Vagina (tissue), 2 donors: ENCODE measurements around the gene UNC80. TPM values are rescaled to one million over a fixed set of nuclear protein-coding genes. Genes with fewer than 3 reads are reported as not detected.
"Not testable (repeated sequence)": the region's sequence is repeated elsewhere in the genome, so short reads cannot be mapped to it uniquely, and the experiment has no call there.

Experiments used
- DNase-seq, 2 donors: peaks; one replicate each; pipeline ENCODE4 v3.0.0-alpha.2; 2017; ENCODE audit errors: extremely low spot score in 2 of 2
- H3K27ac ChIP-seq: fragments of 200-600 bp; sonication (generic); one replicate; pipeline ENCODE4 v1.5.1; 2019
- H3K27me3 ChIP-seq: fragments of 200-600 bp; sonication (generic); one replicate; pipeline ENCODE4 v1.5.1; 2019
- H3K36me3 ChIP-seq, 2 donors: fragments of 200-600 bp; sonication (generic); one replicate each; pipeline ENCODE4 v1.5.1; 2017 to 2019
- H3K4me1 ChIP-seq: fragments of 200-600 bp; sonication (generic); one replicate; pipeline ENCODE4 v1.5.1; 2019
- H3K4me3 ChIP-seq, 2 donors: fragments of 200-600 bp; sonication (generic); 1 replicate in 1 of 2; 2 replicates in 1 of 2; pipeline ENCODE4 v1.5.1; 2016 to 2019
- H3K9me3 ChIP-seq: fragments of 200-600 bp; sonication (generic); one replicate; pipeline ENCODE4 v1.5.1; 2019
- CTCF ChIP-seq, 3 experiments: fragments of 450-650 bp in 2 of 3; fragments of 200-600 bp in 1 of 3; sonication (generic) in 1 of 3; IDR thresholded peaks; one replicate each; pipeline ENCODE4 v1.5.1; 2017 to 2019; ENCODE audit warnings: antibody characterized with exemption in 3 of 3, mild to moderate bottlenecking in 2 of 3, moderate library complexity in 2 of 3
- POLR2A ChIP-seq, 2 donors: fragments of 450-650 bp; IDR thresholded peaks; one replicate each; pipeline ENCODE4 v1.6.1; 2017; ENCODE audit warnings: antibody characterized with exemption in 2 of 2, mild to moderate bottlenecking in 2 of 2, moderate library complexity in 2 of 2
- POLR2AphosphoS5 ChIP-seq, 2 donors: sonication (generic); formaldehyde crosslinking; IDR thresholded peaks; one replicate each; pipeline ENCODE4 v1.9.0; 2017; ENCODE audit warnings: antibody characterized with exemption in 2 of 2, mild to moderate bottlenecking in 2 of 2, low read depth in 1 of 2; ENCODE audit not compliant: insufficient read depth in 1 of 2
- intact Hi-C: fragments of 100-400 bp; cut with DNase I; formaldehyde crosslinking; loops from one replicate; pipeline ENCODE4 v1.15.1; 2023
- total RNA-seq: library from RNA; depleted of rRNA; stranded (reverse); fragments of >200 nt; gene quantifications from one replicate; pipeline ENCODE4 v1.2.3, GENCODE V29; 2016

The UNC80 gene
- total RNA-seq, 1 donor from 2014 or later, result 0.25 TPM

GRCh38 chr2:209773377-209773776 is 1.7 kb downstream of the UNC80 start:
- no peak for DNase-seq
- H3K4me1 ChIP-seq, result no peaks in the 10 kb centered on the region
- intact Hi-C loops, result no loop called here
- no peak overlapping the region for H3K27ac ChIP-seq
- H3K36me3 ChIP-seq, result no peaks in the 10 kb centered on the region
- H3K9me3 ChIP-seq, result no peaks in the 10 kb centered on the region
- TF ChIP-seq POLR2AphosphoS5 (IDR thresholded peaks at IDR 0.05; ENCODE audit: insufficient read depth in 1 of 2, low read depth in 1 of 2) (no peak), POLR2A (IDR thresholded peaks at IDR 0.05) (no peak), CTCF (IDR thresholded peaks at IDR 0.05) (no peak)
- H3K4me3 ChIP-seq, result no peak overlapping the region
- no peaks in the 10 kb centered on the region for H3K27me3 ChIP-seq

GRCh38 chr2:209787416-209787815 is 15.8 kb downstream of the UNC80 start:
- no peak for DNase-seq
- Histone ChIP-seq H3K4me3 (no peak overlapping the region), H3K9me3 (no peaks in the 10 kb centered on the region), H3K4me1 (no peaks in the 10 kb centered on the region), H3K36me3 (no peaks in the 10 kb centered on the region), H3K27me3 (no peaks in the 10 kb centered on the region), H3K27ac (no peak overlapping the region)
- TF ChIP-seq POLR2A (IDR thresholded peaks at IDR 0.05), result no peak
- no peak for TF ChIP-seq POLR2AphosphoS5 (IDR thresholded peaks at IDR 0.05; ENCODE audit: insufficient read depth in 1 of 2, low read depth in 1 of 2)
- no peak for TF ChIP-seq CTCF (IDR thresholded peaks at IDR 0.05)
- intact Hi-C loops, result no loop called here

GRCh38 chr2:209788925-209789324 is 17.3 kb downstream of the UNC80 start:
- no peak overlapping the region for H3K27ac ChIP-seq
- H3K4me1 ChIP-seq, result no peaks in the 10 kb centered on the region
- intact Hi-C loops, result no loop called here

GRCh38 chr2:209790066-209790728 is 18.6 kb downstream of the UNC80 start:
- H3K27me3 ChIP-seq, result no peaks in the 10 kb centered on the region
- H3K27ac ChIP-seq, result no peak overlapping the region
- TF ChIP-seq POLR2A (IDR thresholded peaks at IDR 0.05), result no peak
- no peak for TF ChIP-seq CTCF (IDR thresholded peaks at IDR 0.05)
- TF ChIP-seq POLR2AphosphoS5 (IDR thresholded peaks at IDR 0.05; ENCODE audit: insufficient read depth in 1 of 2, low read depth in 1 of 2), result no peak
- no peaks in the 10 kb centered on the region for H3K36me3 ChIP-seq
- intact Hi-C loops, result no loop called here
- no peaks in the 10 kb centered on the region for H3K4me1 ChIP-seq
- H3K9me3 ChIP-seq, result no peaks in the 10 kb centered on the region
- DNase-seq, result no peak
- no peak overlapping the region for H3K4me3 ChIP-seq

More at GRCh38 chr2:209788925-209789324, 17.3 kb downstream of the UNC80 start:
- H3K27me3 ChIP-seq, result no peaks in the 10 kb centered on the region
- TF ChIP-seq POLR2AphosphoS5 (IDR thresholded peaks at IDR 0.05; ENCODE audit: insufficient read depth in 1 of 2, low read depth in 1 of 2), result no peak
- TF ChIP-seq POLR2A (IDR thresholded peaks at IDR 0.05), result no peak
- no peak for TF ChIP-seq CTCF (IDR thresholded peaks at IDR 0.05)
- no peaks in the 10 kb centered on the region for H3K36me3 ChIP-seq
- H3K4me3 ChIP-seq, result no peak overlapping the region
- H3K9me3 ChIP-seq, result no peaks in the 10 kb centered on the region
- no peak for DNase-seq

- H3K4me3 ChIP-seq, result no peak overlapping the region
- TF ChIP-seq POLR2A (IDR thresholded peaks at IDR 0.05), result no peak
- TF ChIP-seq CTCF (IDR thresholded peaks at IDR 0.05), result no peak
- no peak for TF ChIP-seq POLR2AphosphoS5 (IDR thresholded peaks at IDR 0.05; ENCODE audit: insufficient read depth in 1 of 2, low read depth in 1 of 2)
- no peak overlapping the region for H3K27ac ChIP-seq
- no peaks in the 10 kb centered on the region for H3K36me3 ChIP-seq
- intact Hi-C loops, result no loop called here
- H3K27me3 ChIP-seq, result no peaks in the 10 kb centered on the region
- H3K4me1 ChIP-seq, result no peaks in the 10 kb centered on the region
- no peak for DNase-seq
- no peaks in the 10 kb centered on the region for H3K9me3 ChIP-seq
Measured at GRCh38 chr2:209791151-209791550, 19.5 kb downstream of the UNC80 start.

GRCh38 chr2:209795425-209795824 is 23.8 kb downstream of the UNC80 start:
- H3K9me3 ChIP-seq, H3K27me3 ChIP-seq, H3K36me3 ChIP-seq, DNase-seq, intact Hi-C loops, H3K27ac ChIP-seq, H3K4me3 ChIP-seq, H3K4me1 ChIP-seq: not testable (repeated sequence)
